KOPT-K1 (cell line): ENCODE measurements around the gene ETS2.

ENCODE experiments used
- H3K27ac ChIP-seq: fragments of 200-600 bp; sonication (generic); 2 replicates; pipeline ENCODE4 v1.5.1; 2016; ENCODE audit warnings: antibody characterized with exemption, mild to moderate bottlenecking, low read depth, low read length; ENCODE audit not compliant: poor library complexity, severe bottlenecking
- H3K36me3 ChIP-seq: fragments of 200-600 bp; sonication (generic); 2 replicates; pipeline ENCODE4 v1.5.1; 2017; ENCODE audit warnings: antibody characterized with exemption, mild to moderate bottlenecking, low read length, moderate library complexity; ENCODE audit not compliant: insufficient read depth
- H3K9me3 ChIP-seq: fragments of 200-600 bp; sonication (generic); 2 replicates; pipeline ENCODE4 v1.5.1; 2017; ENCODE audit warnings: antibody characterized with exemption, low read length, mild to moderate bottlenecking; ENCODE audit not compliant: insufficient read depth, poor library complexity, severe bottlenecking

Gene ETS2

GRCh38 chr21:38773099-38774061 lies 32.3 kb upstream of the ETS2 start:
- Histone ChIP-seq H3K27ac (no peak overlapping the region), H3K36me3 (no peaks in the 10 kb centered on the region), H3K9me3 (peaks cover 5% of the 10 kb centered on the region)

- H3K36me3 ChIP-seq: no peaks in the 10 kb centered on the region
- H3K9me3 ChIP-seq: peaks cover 12% of the 10 kb centered on the region
- no peak overlapping the region for H3K27ac ChIP-seq
Measured at GRCh38 chr21:38774152-38774551, 31.6 kb upstream of the ETS2 start.

GRCh38 chr21:38774586-38775285 lies 31.0 kb upstream of the ETS2 start:
- no peaks in the 10 kb centered on the region for H3K36me3 ChIP-seq
- no peak overlapping the region for H3K27ac ChIP-seq
- H3K9me3 ChIP-seq: peaks cover 17% of the 10 kb centered on the region

- Histone ChIP-seq H3K36me3 (no peaks in the 10 kb centered on the region), H3K9me3 (peaks cover 17% of the 10 kb centered on the region), H3K27ac (no peak overlapping the region)
Measured at GRCh38 chr21:38775733-38776132, 30.0 kb upstream of the ETS2 start.

- no peak overlapping the region for H3K27ac ChIP-seq
- no peaks in the 10 kb centered on the region for H3K36me3 ChIP-seq
- H3K9me3 ChIP-seq: peaks cover 26% of the 10 kb centered on the region
Measured at GRCh38 chr21:38777015-38777414, 28.7 kb upstream of the ETS2 start.

- peak overlapping the region; percentile 10 for H3K27ac ChIP-seq
- H3K9me3 ChIP-seq: peaks cover 32% of the 10 kb centered on the region
- H3K36me3 ChIP-seq: no peaks in the 10 kb centered on the region
Measured at GRCh38 chr21:38777531-38777930, 28.2 kb upstream of the ETS2 start.

GRCh38 chr21:38780879-38781278 lies 24.9 kb upstream of the ETS2 start:
- H3K36me3 ChIP-seq: no peaks in the 10 kb centered on the region
- peaks cover 42% of the 10 kb centered on the region for H3K9me3 ChIP-seq
- no peak overlapping the region for H3K27ac ChIP-seq

- H3K27ac ChIP-seq: no peak overlapping the region
- H3K36me3 ChIP-seq: no peaks in the 10 kb centered on the region
- peaks cover 25% of the 10 kb centered on the region for H3K9me3 ChIP-seq
Measured at GRCh38 chr21:38784458-38785266, 21.1 kb upstream of the ETS2 start.

- no peaks in the 10 kb centered on the region for H3K36me3 ChIP-seq
- H3K27ac ChIP-seq: no peak overlapping the region
- H3K9me3 ChIP-seq: peaks cover 25% of the 10 kb centered on the region
Measured at GRCh38 chr21:38785483-38785882, 20.2 kb upstream of the ETS2 start.

- H3K27ac ChIP-seq: no peak overlapping the region
- H3K36me3 ChIP-seq: no peaks in the 10 kb centered on the region
- H3K9me3 ChIP-seq: peaks cover 16% of the 10 kb centered on the region
Measured at GRCh38 chr21:38787016-38787415, 18.7 kb upstream of the ETS2 start.

- H3K9me3 ChIP-seq: peaks cover 9% of the 10 kb centered on the region
- no peaks in the 10 kb centered on the region for H3K36me3 ChIP-seq
- H3K27ac ChIP-seq: no peak overlapping the region
Measured at GRCh38 chr21:38787461-38788274, 18.1 kb upstream of the ETS2 start.

- H3K9me3 ChIP-seq: peaks cover 2% of the 10 kb centered on the region
- no peak overlapping the region for H3K27ac ChIP-seq
- H3K36me3 ChIP-seq: no peaks in the 10 kb centered on the region
Measured at GRCh38 chr21:38788275-38788905, 17.3 kb upstream of the ETS2 start.

- no peaks in the 10 kb centered on the region for H3K36me3 ChIP-seq
- no peak overlapping the region for H3K27ac ChIP-seq
- H3K9me3 ChIP-seq: no peaks in the 10 kb centered on the region
Measured at GRCh38 chr21:38789275-38789674, 16.5 kb upstream of the ETS2 start.

GRCh38 chr21:38790059-38790458 lies 15.7 kb upstream of the ETS2 start:
- H3K9me3 ChIP-seq: no peaks in the 10 kb centered on the region
- H3K36me3 ChIP-seq: no peaks in the 10 kb centered on the region
- H3K27ac ChIP-seq: no peak overlapping the region
